Gastrocnemius medialis (tissue), 4 donors: ENCODE results near the gene LMLN. TPM values are rescaled to one million over a fixed set of nuclear protein-coding genes. Genes with fewer than 3 reads are reported as not detected.

Experiments
- ATAC-seq, 2 donors: fragments of 150-250 bp; one replicate each; pipeline ENCODE4 v1.9.1; 2016
- DNase-seq, 2 donors: peaks; one replicate each; pipeline ENCODE4 v3.0.0-alpha.2; 2019
- H3K27ac ChIP-seq, 4 donors: fragments of 200-600 bp; sonication (generic); 1 replicate in 1 of 4; 2 replicates in 3 of 4; pipeline ENCODE4 v1.5.1; 2016 to 2018; ENCODE audit warnings: mild to moderate bottlenecking in 2 of 4, moderate library complexity in 1 of 4
- H3K27me3 ChIP-seq, 3 donors: fragments of 200-600 bp; sonication (generic) in 2 of 3; 1 replicate in 1 of 3; 2 replicates in 2 of 3; pipeline versions ENCODE4 v1.5.1 to v1.6.0; 2016 to 2019; ENCODE audit warnings: mild to moderate bottlenecking in 1 of 3, moderate library complexity in 1 of 3
- H3K36me3 ChIP-seq, 2 donors: fragments of 200-600 bp; sonication (generic) in 1 of 2; one replicate each; pipeline ENCODE4 v1.5.1; 2017 to 2018
- H3K4me1 ChIP-seq, 2 donors: fragments of 200-600 bp; sonication (generic) in 1 of 2; one replicate each; pipeline ENCODE4 v1.5.1; 2016 to 2017; ENCODE audit warnings: mild to moderate bottlenecking in 2 of 2
- H3K4me3 ChIP-seq, 4 donors: fragments of 200-600 bp; sonication (generic) in 3 of 4; 1 replicate in 1 of 4; 2 replicates in 3 of 4; pipeline ENCODE4 v1.5.1; 2016 to 2019; ENCODE audit warnings: mild to moderate bottlenecking in 2 of 4
- H3K9me3 ChIP-seq, 3 donors: fragments of 200-600 bp; sonication (generic) in 2 of 3; 1 replicate in 1 of 3; 2 replicates in 2 of 3; pipeline ENCODE4 v1.5.1; 2016 to 2019
- CTCF ChIP-seq, 5 experiments: fragments of 450-650 bp in 3 of 5; fragments of 200-600 bp in 2 of 5; sonication (generic) in 2 of 5; IDR thresholded peaks in 4 of 5; conservative IDR thresholded peaks in 1 of 5; 1 replicate in 4 of 5; 2 replicates in 1 of 5; pipeline ENCODE4 v1.5.1; 2016 to 2019; ENCODE audit warnings: antibody characterized with exemption in 5 of 5, mild to moderate bottlenecking in 3 of 5, moderate library complexity in 3 of 5
- POLR2A ChIP-seq, 2 donors: fragments of 450-650 bp; IDR thresholded peaks; one replicate each; pipeline ENCODE4 v1.6.1; 2017; ENCODE audit warnings: antibody characterized with exemption in 2 of 2, mild to moderate bottlenecking in 2 of 2, moderate library complexity in 2 of 2
- in situ Hi-C, 4 donors: fragments of 200-750 bp; cut with MboI; loops; one replicate each; pipeline versions ENCODE4 v1.15.0 to v1.8.0; 2017; ENCODE audit warnings: low sequenced_read_pairs in 4 of 4
- intact Hi-C: fragments of 100-400 bp; cut with DNase I; formaldehyde crosslinking; loops from one replicate; pipeline ENCODE4 v1.15.1; 2023; ENCODE audit warnings: low total_unique reads
- total RNA-seq, 4 donors: library from RNA; depleted of rRNA; stranded (reverse); fragments of >200 nt; gene quantifications; one replicate each; pipeline versions ENCODE4 v1.1.0 to v1.2.3, GENCODE V29; 2016

The LMLN gene
- total RNA-seq, 4 donors from 2014 or later: 2.7 to 8.8 (median 4.6) TPM

- TF ChIP-seq CTCF (IDR thresholded peaks at IDR 0.05 in 4 of 5, conservative IDR thresholded peaks at IDR 0.05 in 1 of 5) (no peak), POLR2A (IDR thresholded peaks at IDR 0.05) (no peak)
- in situ Hi-C loops: no loop called here
Observed at GRCh38 chr3:198021320-198021719, 61.3 kb downstream of the LMLN start.

GRCh38 chr3:198022604-198023003 is 62.6 kb downstream of the LMLN start:
- Histone ChIP-seq H3K27me3 (no peaks in the 10 kb centered on the region), H3K4me1 (no peaks in the 10 kb centered on the region), H3K36me3 (peaks cover 0 to 7% of the 10 kb centered on the region in 2 donors), H3K27ac (no peak overlapping the region), H3K4me3 (no peak overlapping the region), H3K9me3 (no peaks in the 10 kb centered on the region)
- TF ChIP-seq CTCF (IDR thresholded peaks at IDR 0.05 in 4 of 5, conservative IDR thresholded peaks at IDR 0.05 in 1 of 5): no peak
- TF ChIP-seq POLR2A (IDR thresholded peaks at IDR 0.05): no peak
- in situ Hi-C loops (no loop called here), intact Hi-C loops (no loop called here)
- ATAC-seq (no peak), DNase-seq (no peak)

More at GRCh38 chr3:198021320-198021719, 61.3 kb downstream of the LMLN start:
- Histone ChIP-seq H3K27me3 (no peaks in the 10 kb centered on the region), H3K27ac (no peak overlapping the region), H3K36me3 (peaks cover 0 to 7% of the 10 kb centered on the region in 2 donors), H3K4me3 (no peak overlapping the region), H3K4me1 (no peaks in the 10 kb centered on the region), H3K9me3 (no peaks in the 10 kb centered on the region)
- DNase-seq: no peak
- intact Hi-C loops: no loop called here
- no peak for ATAC-seq

- H3K4me1 ChIP-seq: no peaks in the 10 kb centered on the region
- intact Hi-C loops (no loop called here), in situ Hi-C loops (no loop called here)
- no peaks in the 10 kb centered on the region for H3K9me3 ChIP-seq
- no peak overlapping the region for H3K27ac ChIP-seq
- H3K36me3 ChIP-seq: peaks cover 0 to 7% of the 10 kb centered on the region in 2 donors
- TF ChIP-seq CTCF (IDR thresholded peaks at IDR 0.05 in 4 of 5, conservative IDR thresholded peaks at IDR 0.05 in 1 of 5) (no peak), POLR2A (IDR thresholded peaks at IDR 0.05) (no peak)
- DNase-seq (no peak), ATAC-seq (no peak)
- no peak overlapping the region for H3K4me3 ChIP-seq
- no peaks in the 10 kb centered on the region for H3K27me3 ChIP-seq
Observed at GRCh38 chr3:198025644-198026043, 65.6 kb downstream of the LMLN start.

- ATAC-seq: no peak
- no peak for TF ChIP-seq POLR2A (IDR thresholded peaks at IDR 0.05)
- TF ChIP-seq CTCF (IDR thresholded peaks at IDR 0.05 in 4 of 5, conservative IDR thresholded peaks at IDR 0.05 in 1 of 5): no peak
- intact Hi-C loops: no loop called here
- H3K4me1 ChIP-seq: no peaks in the 10 kb centered on the region
- H3K36me3 ChIP-seq: peaks cover 0 to 7% of the 10 kb centered on the region in 2 donors
- in situ Hi-C loops: no loop called here
- H3K4me3 ChIP-seq: no peak overlapping the region
- H3K27me3 ChIP-seq: no peaks in the 10 kb centered on the region
- H3K27ac ChIP-seq: no peak overlapping the region
- DNase-seq: no peak
- H3K9me3 ChIP-seq: no peaks in the 10 kb centered on the region
Observed at GRCh38 chr3:198026620-198027019, 66.6 kb downstream of the LMLN start.
